Panc1 (cell line): Measurements from ENCODE around the gene ACSL5. TPM values are rescaled to one million over a fixed set of nuclear protein-coding genes. Genes with fewer than 3 reads are reported as not detected.
A peak's percentile ranks its signal among the peaks of the same experiment; 100 is the strongest.

ENCODE experiments used
- ATAC-seq: fragments of 200-7000 bp; cut with Tn5 transposase; 2 replicates; pipeline ENCODE4 v1.9.1; 2020; ENCODE audit warnings: mild to moderate bottlenecking, moderate library complexity
- BruUV-seq: library from RNA; stranded (reverse); fragments of 400-500 nt; replicated peaks from 2 replicates; lab custom pipeline; 2021; lab: Mats Ljungman, UMichigan
- CTCF ChIA-PET: fragments of 300-600 bp; sonication (Branson Sonifier 250); formaldehyde crosslinking; loops from one replicate; lab custom pipeline; 2022; ENCODE audit warnings: antibody characterized with exemption; lab: Charles Lee
- POLR2A ChIA-PET: fragments of 300-600 bp; sonication (Branson Sonifier 250); formaldehyde crosslinking; loops from one replicate; lab custom pipeline; 2022; ENCODE audit warnings: antibody characterized with exemption; lab: Charles Lee
- DNase-seq: peaks from one replicate; pipeline ENCODE4 v3.0.0-alpha.2; 2010; ENCODE audit warnings: low read depth, low spot score
- H3K27ac ChIP-seq: 2 replicates; pipeline ENCODE4 v1.5.1; 2011; ENCODE audit warnings: mild to moderate bottlenecking, low read length, inconsistent platforms
- H3K27me3 ChIP-seq: fragments of 200-500 bp; sonication (Bioruptor generic); 2 replicates; pipeline ENCODE4 v1.6.0; 2014; ENCODE audit warnings: low read length, inconsistent platforms; ENCODE audit not compliant: control insufficient read depth, insufficient read depth
- H3K36me3 ChIP-seq: fragments of 200-500 bp; sonication (Bioruptor generic); 2 replicates; pipeline ENCODE4 v1.5.1; 2014; ENCODE audit warnings: inconsistent platforms, mild to moderate bottlenecking, low read length, moderate library complexity; ENCODE audit not compliant: control insufficient read depth, insufficient read depth
- H3K4me1 ChIP-seq: 2 replicates; pipeline ENCODE4 v1.5.1; 2011; ENCODE audit warnings: inconsistent platforms, mild to moderate bottlenecking, low read length, moderate library complexity; ENCODE audit not compliant: control insufficient read depth, insufficient read depth
- H3K4me3 ChIP-seq, 2 experiments: 2 replicates each; pipeline ENCODE4 v1.5.1; 2011 to 2012; ENCODE audit warnings: low read depth in 2 of 2, low read length in 2 of 2, mild to moderate bottlenecking in 2 of 2, inconsistent platforms in 1 of 2, moderate library complexity in 1 of 2
- H3K9me3 ChIP-seq: fragments of 200-500 bp; sonication (Bioruptor generic); 2 replicates; pipeline ENCODE4 v1.5.1; 2014; ENCODE audit warnings: low read depth, mild to moderate bottlenecking, inconsistent platforms, low read length, moderate library complexity; ENCODE audit not compliant: control insufficient read depth, insufficient read depth
- POLR2AphosphoS5 ChIP-seq: IDR thresholded peaks from 2 replicates; pipeline ENCODE4 v1.6.1; 2012; ENCODE audit warnings: mild to moderate bottlenecking, low read depth, low read length, moderate library complexity
- SIN3A ChIP-seq: IDR thresholded peaks from 2 replicates; pipeline ENCODE4 v1.6.1; 2012; ENCODE audit warnings: low read depth, mild to moderate bottlenecking, low read length, moderate library complexity, borderline replicate concordance; ENCODE audit not compliant: insufficient read depth
- TCF7L2 ChIP-seq: IDR thresholded peaks from 2 replicates; pipeline ENCODE4 v1.6.1; 2011; ENCODE audit warnings: mild to moderate bottlenecking, low read depth, low read length, inconsistent platforms
- in situ Hi-C: cut with HindIII; loops from 2 replicates; pipeline ENCODE4 v1.10.0; 2016; ENCODE audit warnings: low sequenced_read_pairs, low pct_unique_long_range_greater_than_20kb
- intact Hi-C: fragments of 100-400 bp; cut with micrococcal nuclease; formaldehyde crosslinking; loops from one replicate; pipeline ENCODE4 v1.10.0; 2022; ENCODE audit not compliant: unreplicated experiment
- total RNA-seq: library from RNA; stranded (reverse); gene quantifications from one replicate; pipeline ENCODE4 v1.2.1, GENCODE V29; 2021; ENCODE audit not compliant: unreplicated experiment
- TF ChIP-seq, protein P1 (sequence below): fragments of 450-650 bp; IDR thresholded peaks from 2 replicates; pipeline ENCODE4 v1.5.1; 2017; ENCODE audit warnings: mild to moderate bottlenecking
- TF ChIP-seq, protein P2 (sequence below), 2 experiments: IDR thresholded peaks; 2 replicates each; pipeline ENCODE4 v1.6.1; 2011 to 2012; ENCODE audit warnings: low read depth in 2 of 2, control low read depth in 1 of 2, low read length in 1 of 2, mild to moderate bottlenecking in 1 of 2, moderate library complexity in 1 of 2; ENCODE audit not compliant: insufficient read depth in 1 of 2

ACSL5 gene
- total RNA-seq, 1 experiment from 2014 or later, result 2.4 TPM

DNA sequence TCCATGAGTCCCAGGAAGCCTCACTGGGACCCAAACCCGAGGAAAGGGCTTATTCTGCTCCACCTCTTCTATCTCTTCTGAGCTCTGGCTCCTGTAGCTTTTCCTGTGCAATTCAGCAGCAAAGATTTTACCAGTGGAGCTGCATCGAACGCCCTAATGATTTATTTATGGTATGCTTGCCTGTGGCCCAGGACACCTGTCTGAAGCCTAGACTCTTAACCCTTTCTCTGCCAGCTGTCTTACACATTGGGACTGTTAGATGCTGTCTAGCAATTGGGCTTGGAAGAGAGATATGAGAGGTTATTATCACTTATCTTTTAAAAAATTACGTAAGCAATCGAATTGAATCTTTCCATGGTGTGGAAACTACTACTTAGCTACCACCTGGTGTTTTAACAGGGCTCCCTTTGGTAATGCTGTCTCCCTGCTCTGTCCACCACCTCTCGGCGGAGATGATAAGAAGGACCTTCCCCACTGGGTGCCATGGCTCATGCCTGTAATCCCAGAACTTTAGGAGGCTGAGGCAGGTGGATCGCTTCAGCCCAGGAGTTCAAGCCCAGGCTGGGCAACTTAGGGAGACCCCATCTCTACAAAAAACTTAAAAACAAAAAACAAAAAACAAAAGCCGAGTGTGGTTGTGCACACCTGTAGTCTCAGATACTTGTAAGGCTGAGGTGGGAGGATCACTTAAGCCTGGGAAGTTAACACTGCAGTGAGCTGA lies 8.8 kb downstream of the ACSL5 start:
- in situ Hi-C loops (no loop called here), intact Hi-C loops (no loop called here)
- no TSS peak for BruUV-seq
- ATAC-seq (0 out of 2 replicates have a peak, but pooled peaks have one; percentile 24), DNase-seq (no peak)
- Histone ChIP-seq H3K27ac (no peak overlapping the region), H3K4me1 (no peaks in the 10 kb centered on the region), H3K36me3 (no peaks in the 10 kb centered on the region), H3K27me3 (peaks cover 5% of the 10 kb centered on the region; the same call in 1 of the 2 replicates), H3K4me3 (no peak overlapping the region), H3K9me3 (no peaks in the 10 kb centered on the region)
- CTCF ChIA-PET, result no interaction called here
- TF ChIP-seq, protein P1, sequence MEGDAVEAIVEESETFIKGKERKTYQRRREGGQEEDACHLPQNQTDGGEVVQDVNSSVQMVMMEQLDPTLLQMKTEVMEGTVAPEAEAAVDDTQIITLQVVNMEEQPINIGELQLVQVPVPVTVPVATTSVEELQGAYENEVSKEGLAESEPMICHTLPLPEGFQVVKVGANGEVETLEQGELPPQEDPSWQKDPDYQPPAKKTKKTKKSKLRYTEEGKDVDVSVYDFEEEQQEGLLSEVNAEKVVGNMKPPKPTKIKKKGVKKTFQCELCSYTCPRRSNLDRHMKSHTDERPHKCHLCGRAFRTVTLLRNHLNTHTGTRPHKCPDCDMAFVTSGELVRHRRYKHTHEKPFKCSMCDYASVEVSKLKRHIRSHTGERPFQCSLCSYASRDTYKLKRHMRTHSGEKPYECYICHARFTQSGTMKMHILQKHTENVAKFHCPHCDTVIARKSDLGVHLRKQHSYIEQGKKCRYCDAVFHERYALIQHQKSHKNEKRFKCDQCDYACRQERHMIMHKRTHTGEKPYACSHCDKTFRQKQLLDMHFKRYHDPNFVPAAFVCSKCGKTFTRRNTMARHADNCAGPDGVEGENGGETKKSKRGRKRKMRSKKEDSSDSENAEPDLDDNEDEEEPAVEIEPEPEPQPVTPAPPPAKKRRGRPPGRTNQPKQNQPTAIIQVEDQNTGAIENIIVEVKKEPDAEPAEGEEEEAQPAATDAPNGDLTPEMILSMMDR, result no peak
- no peak for TF ChIP-seq SIN3A
- TF ChIP-seq, protein P2, sequence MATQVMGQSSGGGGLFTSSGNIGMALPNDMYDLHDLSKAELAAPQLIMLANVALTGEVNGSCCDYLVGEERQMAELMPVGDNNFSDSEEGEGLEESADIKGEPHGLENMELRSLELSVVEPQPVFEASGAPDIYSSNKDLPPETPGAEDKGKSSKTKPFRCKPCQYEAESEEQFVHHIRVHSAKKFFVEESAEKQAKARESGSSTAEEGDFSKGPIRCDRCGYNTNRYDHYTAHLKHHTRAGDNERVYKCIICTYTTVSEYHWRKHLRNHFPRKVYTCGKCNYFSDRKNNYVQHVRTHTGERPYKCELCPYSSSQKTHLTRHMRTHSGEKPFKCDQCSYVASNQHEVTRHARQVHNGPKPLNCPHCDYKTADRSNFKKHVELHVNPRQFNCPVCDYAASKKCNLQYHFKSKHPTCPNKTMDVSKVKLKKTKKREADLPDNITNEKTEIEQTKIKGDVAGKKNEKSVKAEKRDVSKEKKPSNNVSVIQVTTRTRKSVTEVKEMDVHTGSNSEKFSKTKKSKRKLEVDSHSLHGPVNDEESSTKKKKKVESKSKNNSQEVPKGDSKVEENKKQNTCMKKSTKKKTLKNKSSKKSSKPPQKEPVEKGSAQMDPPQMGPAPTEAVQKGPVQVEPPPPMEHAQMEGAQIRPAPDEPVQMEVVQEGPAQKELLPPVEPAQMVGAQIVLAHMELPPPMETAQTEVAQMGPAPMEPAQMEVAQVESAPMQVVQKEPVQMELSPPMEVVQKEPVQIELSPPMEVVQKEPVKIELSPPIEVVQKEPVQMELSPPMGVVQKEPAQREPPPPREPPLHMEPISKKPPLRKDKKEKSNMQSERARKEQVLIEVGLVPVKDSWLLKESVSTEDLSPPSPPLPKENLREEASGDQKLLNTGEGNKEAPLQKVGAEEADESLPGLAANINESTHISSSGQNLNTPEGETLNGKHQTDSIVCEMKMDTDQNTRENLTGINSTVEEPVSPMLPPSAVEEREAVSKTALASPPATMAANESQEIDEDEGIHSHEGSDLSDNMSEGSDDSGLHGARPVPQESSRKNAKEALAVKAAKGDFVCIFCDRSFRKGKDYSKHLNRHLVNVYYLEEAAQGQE (IDR thresholded peaks at IDR 0.05; ENCODE audit: insufficient read depth in 1 of 2, low read depth in 2 of 2, low read length in 1 of 2), result no peak
- no peak for TF ChIP-seq TCF7L2
- no peak for TF ChIP-seq POLR2AphosphoS5
- POLR2A ChIA-PET, result no interaction called here

DNA sequence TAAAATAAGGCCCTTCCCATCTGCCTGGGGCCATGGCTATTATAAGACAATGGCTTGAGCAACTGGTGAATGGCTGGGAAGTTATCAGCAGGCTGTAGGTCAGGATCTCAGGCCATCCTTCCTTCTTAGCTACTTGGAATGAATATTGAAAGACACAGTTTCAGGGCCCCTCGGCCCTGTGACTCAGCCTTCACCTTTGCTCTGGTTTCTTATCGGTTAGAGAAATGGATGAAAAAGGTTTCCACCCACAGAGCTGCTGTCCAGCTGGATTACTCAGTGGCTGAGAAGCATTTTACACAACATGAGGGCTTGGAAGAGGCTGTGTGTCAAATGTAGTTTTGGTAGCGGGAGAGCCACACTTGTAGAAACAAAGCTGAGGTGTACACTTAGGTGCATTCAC lies 9.4 kb downstream of the ACSL5 start:
- TF ChIP-seq POLR2AphosphoS5 (no peak), TCF7L2 (no peak), SIN3A (no peak)
- TF ChIP-seq, protein P1, result no peak
- TF ChIP-seq, protein P2 (IDR thresholded peaks at IDR 0.05; ENCODE audit: insufficient read depth in 1 of 2, low read depth in 2 of 2, low read length in 1 of 2), result no peak
- CTCF ChIA-PET, result no interaction called here
- Histone ChIP-seq H3K4me3 (no peak overlapping the region), H3K9me3 (no peaks in the 10 kb centered on the region), H3K36me3 (no peaks in the 10 kb centered on the region), H3K27ac (no peak overlapping the region), H3K27me3 (peaks cover 5% of the 10 kb centered on the region; the same call in 1 of the 2 replicates), H3K4me1 (no peaks in the 10 kb centered on the region)
- ATAC-seq, result no peak
- no peak for DNase-seq
- intact Hi-C loops, result no loop called here
- POLR2A ChIA-PET, result no interaction called here
- in situ Hi-C loops, result no loop called here
- no TSS peak for BruUV-seq
